Astrocyte (in vitro differentiated cells and primary cell): ENCODE measurements around the gene DDOST. TPM values are rescaled to one million over a fixed set of nuclear protein-coding genes. Genes with fewer than 3 reads are reported as not detected.

Experiments
- DNase-seq: peaks from one replicate; pipeline ENCODE4 v3.0.0-alpha.2; 2010; ENCODE audit warnings: low read depth
- FAIRE-seq: peaks from 2 replicates; lab custom pipeline; 2011; peaks lifted over from hg19 to GRCh38; lab: Jason Lieb, UNC
- H2AFZ ChIP-seq: 2 replicates; pipeline ENCODE4 v1.6.0; 2012; ENCODE audit warnings: low read depth, low read length, inconsistent platforms
- H3K27ac ChIP-seq: 2 replicates; pipeline ENCODE4 v1.5.1; 2011; ENCODE audit warnings: low read depth, low read length, inconsistent platforms
- H3K27me3 ChIP-seq: 2 replicates; pipeline ENCODE4 v1.6.0; 2011; ENCODE audit warnings: low read length, inconsistent platforms; ENCODE audit not compliant: insufficient read depth
- H3K36me3 ChIP-seq: 2 replicates; pipeline ENCODE4 v1.5.1; 2011; ENCODE audit warnings: low read length, inconsistent platforms; ENCODE audit not compliant: insufficient read depth
- H3K4me1 ChIP-seq: 2 replicates; pipeline ENCODE4 v1.5.1; 2011; ENCODE audit warnings: low read length, inconsistent platforms; ENCODE audit not compliant: insufficient read depth
- H3K4me2 ChIP-seq: 2 replicates; pipeline ENCODE4 v1.6.0; 2012; ENCODE audit warnings: low read length, inconsistent platforms
- H3K4me3 ChIP-seq: 2 replicates; pipeline ENCODE4 v1.5.1; 2011; ENCODE audit warnings: low read depth, mild to moderate bottlenecking, low read length, inconsistent platforms; ENCODE audit not compliant: insufficient read depth
- H3K79me2 ChIP-seq: 2 replicates; pipeline ENCODE4 v1.6.0; 2012; ENCODE audit warnings: mild to moderate bottlenecking, low read length, inconsistent platforms; ENCODE audit not compliant: insufficient read depth
- H3K9ac ChIP-seq: 2 replicates; pipeline ENCODE4 v1.6.0; 2012; ENCODE audit warnings: mild to moderate bottlenecking, low read length, inconsistent platforms
- H3K9me3 ChIP-seq: 2 replicates; pipeline ENCODE4 v1.5.1; 2012; ENCODE audit warnings: low read depth, mild to moderate bottlenecking, low read length, inconsistent platforms; ENCODE audit not compliant: insufficient read depth
- H4K20me1 ChIP-seq: 2 replicates; pipeline ENCODE4 v1.6.0; 2012; ENCODE audit warnings: low read length, inconsistent platforms; ENCODE audit not compliant: insufficient read depth
- H3K27ac Mint-ChIP-seq: one replicate; pipeline ENCODE4 v1.8.0; 2021; ENCODE audit warnings: mild to moderate bottlenecking, mixed read lengths; ENCODE audit not compliant: unreplicated experiment
- H3K27me3 Mint-ChIP-seq: one replicate; pipeline ENCODE4 v1.8.0; 2021; ENCODE audit warnings: low read depth, mixed read lengths; ENCODE audit not compliant: unreplicated experiment
- H3K36me3 Mint-ChIP-seq: one replicate; pipeline ENCODE4 v1.8.0; 2021; ENCODE audit warnings: low read depth, mixed read lengths; ENCODE audit not compliant: unreplicated experiment
- H3K4me1 Mint-ChIP-seq: one replicate; pipeline ENCODE4 v1.8.0; 2021; ENCODE audit warnings: low read depth, mixed read lengths; ENCODE audit not compliant: unreplicated experiment
- H3K4me3 Mint-ChIP-seq: one replicate; pipeline ENCODE4 v1.8.0; 2021; ENCODE audit warnings: mild to moderate bottlenecking, moderate library complexity, mixed read lengths; ENCODE audit not compliant: unreplicated experiment
- H3K9me3 Mint-ChIP-seq: one replicate; pipeline ENCODE4 v1.8.0; 2021; ENCODE audit warnings: mild to moderate bottlenecking, mixed read lengths; ENCODE audit not compliant: unreplicated experiment
- CTCF ChIP-seq: IDR thresholded peaks from 2 replicates; pipeline ENCODE4 v1.5.1; 2011; ENCODE audit warnings: low read depth, mild to moderate bottlenecking, inconsistent platforms, low read length, moderate library complexity; ENCODE audit not compliant: insufficient read depth
- EZH2 ChIP-seq: IDR thresholded peaks from 2 replicates; pipeline ENCODE4 v1.6.1; 2012; ENCODE audit warnings: mild to moderate bottlenecking, low read length, inconsistent platforms; ENCODE audit not compliant: insufficient read depth
- total RNA-seq: library from RNA; stranded (reverse); gene quantifications from 2 replicates; pipeline ENCODE4 v1.2.1, GENCODE V29; 2021

Gene DDOST
- total RNA-seq, 1 donor from 2014 or later, result 327 TPM

DNA sequence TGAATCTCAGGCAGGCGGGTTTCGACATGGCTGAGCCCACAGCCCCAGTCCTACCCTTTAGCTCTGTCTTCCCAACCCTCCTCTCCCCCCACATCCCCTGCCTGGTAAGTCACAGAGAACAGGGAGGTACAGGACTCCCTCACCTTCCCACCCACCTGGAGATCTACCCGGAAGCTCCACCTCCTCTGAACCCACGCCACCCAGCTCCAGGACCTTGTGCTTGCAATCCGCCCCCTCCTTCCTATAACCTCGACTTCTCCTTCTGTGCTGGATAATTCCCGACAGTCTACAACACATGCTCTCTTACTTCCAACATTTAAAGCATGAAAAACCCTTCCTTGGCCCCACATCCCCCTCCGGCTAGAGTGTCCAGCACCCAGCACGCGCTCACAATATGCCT is 34.3 kb upstream of the DDOST start:
- Histone ChIP-seq H3K36me3 (no peaks in the 10 kb centered on the region), H3K4me1 (peaks cover 25% of the 10 kb centered on the region), H3K27me3 (no peaks in the 10 kb centered on the region), H3K4me2 (no peak overlapping the region), H3K9me3 (no peaks in the 10 kb centered on the region), H3K79me2 (no peaks in the 10 kb centered on the region), H3K9ac (no peak overlapping the region), H3K4me3 (no peak overlapping the region), H4K20me1 (no peaks in the 10 kb centered on the region), H2AFZ (no peak overlapping the region), H3K27ac (no peak overlapping the region)
- Mint-ChIP-seq H3K27ac (no peak overlapping the region), H3K4me3 (peak overlapping the region; percentile 82), H3K36me3 (no peaks in the 10 kb centered on the region), H3K27me3 (peaks cover 2% of the 10 kb centered on the region), H3K4me1 (peaks cover 10% of the 10 kb centered on the region), H3K9me3 (no peaks in the 10 kb centered on the region)
- FAIRE-seq (no peak), DNase-seq (no peak)
- TF ChIP-seq CTCF (no peak), EZH2 (no peak)

GRCh38 chr1:20693623-20694022 is 32.5 kb upstream of the DDOST start:
- peaks cover 5% of the 10 kb centered on the region for H3K4me1 Mint-ChIP-seq
- Histone ChIP-seq H4K20me1 (no peaks in the 10 kb centered on the region), H3K27ac (no peak overlapping the region), H3K27me3 (no peaks in the 10 kb centered on the region), H3K9ac (no peak overlapping the region), H3K4me2 (no peak overlapping the region), H3K4me3 (no peak overlapping the region), H3K4me1 (peaks cover 20% of the 10 kb centered on the region), H3K36me3 (no peaks in the 10 kb centered on the region), H3K9me3 (no peaks in the 10 kb centered on the region), H2AFZ (no peak overlapping the region), H3K79me2 (no peaks in the 10 kb centered on the region)
- FAIRE-seq (no peak), DNase-seq (no peak)
- H3K36me3 Mint-ChIP-seq, result no peaks in the 10 kb centered on the region
- no peaks in the 10 kb centered on the region for H3K9me3 Mint-ChIP-seq
- no peak overlapping the region for H3K4me3 Mint-ChIP-seq
- H3K27ac Mint-ChIP-seq, result no peak overlapping the region
- TF ChIP-seq CTCF (no peak), EZH2 (no peak)
- peaks cover 2% of the 10 kb centered on the region for H3K27me3 Mint-ChIP-seq

- H3K36me3 ChIP-seq, result no peaks in the 10 kb centered on the region
- no peak overlapping the region for H3K4me3 Mint-ChIP-seq
- H3K27ac ChIP-seq, result no peak overlapping the region
- FAIRE-seq, result no peak
- DNase-seq, result no peak
- no peaks in the 10 kb centered on the region for H3K9me3 Mint-ChIP-seq
- H3K4me1 Mint-ChIP-seq, result no peaks in the 10 kb centered on the region
- H3K27me3 ChIP-seq, result no peaks in the 10 kb centered on the region
- TF ChIP-seq CTCF, result no peak
- TF ChIP-seq EZH2, result no peak
- no peaks in the 10 kb centered on the region for H3K79me2 ChIP-seq
- peaks cover 4% of the 10 kb centered on the region for H3K4me1 ChIP-seq
- no peaks in the 10 kb centered on the region for H3K36me3 Mint-ChIP-seq
- H4K20me1 ChIP-seq, result no peaks in the 10 kb centered on the region
- H3K4me3 ChIP-seq, result no peak overlapping the region
- no peaks in the 10 kb centered on the region for H3K9me3 ChIP-seq
- no peak overlapping the region for H3K9ac ChIP-seq
- no peak overlapping the region for H2AFZ ChIP-seq
- no peak overlapping the region for H3K27ac Mint-ChIP-seq
- H3K4me2 ChIP-seq, result no peak overlapping the region
- peaks cover 5% of the 10 kb centered on the region for H3K27me3 Mint-ChIP-seq
Observed at GRCh38 chr1:20691872-20692271, 30.7 kb upstream of the DDOST start.
